Measurements from ENCODE around the gene S100A6. TPM values are rescaled to one million over a fixed set of nuclear protein-coding genes. Genes with fewer than 3 reads are reported as not detected.

The S100A6 gene
- total RNA-seq, 1 donor from 2014 or later = 336 TPM

GRCh38 chr1:153532769-153533599 is 2.8 kb downstream of the S100A6 start:
- H3K4me3 ChIP-seq = peak overlapping the region; percentile 93
- no peaks in the 10 kb centered on the region for H3K27me3 ChIP-seq (ENCODE audit: low read depth)
- H3K4me1 ChIP-seq = peaks cover 50% of the 10 kb centered on the region
- H3K27ac ChIP-seq (replicated peaks) = peak overlapping the region; percentile 98
- DNase-seq = peak; percentile 84
- no peaks in the 10 kb centered on the region for H3K9me3 ChIP-seq (replicated peaks)
- no peaks in the 10 kb centered on the region for H3K36me3 ChIP-seq
- intact Hi-C loops (cut with micrococcal nuclease) = loop anchor here (5.0 kb wide), 1 partner anchor 34 kb away; the partner anchor contains the start of gene S100A2
- TF ChIP-seq CTCF (IDR thresholded peaks at IDR 0.05; ENCODE audit: borderline replicate concordance) = peak; percentile 86

- intact Hi-C loops (cut with micrococcal nuclease) = loop anchor here (5.0 kb wide), 1 partner anchor 35 kb away; the partner anchor contains the start of gene S100A2
- Histone ChIP-seq H3K27ac (replicated peaks) (peak overlapping the region; percentile 98), H3K4me1 (peaks cover 50% of the 10 kb centered on the region)
Measured at GRCh38 chr1:153532181-153532580, 3.6 kb downstream of the S100A6 start.

GRCh38 chr1:153531638-153532037 is 4.2 kb downstream of the S100A6 start:
- Histone ChIP-seq H3K36me3 (no peaks in the 10 kb centered on the region), H3K27ac (replicated peaks) (no peak overlapping the region), H3K9me3 (replicated peaks) (no peaks in the 10 kb centered on the region), H3K27me3 (ENCODE audit: low read depth) (no peaks in the 10 kb centered on the region), H3K4me1 (peaks cover 51% of the 10 kb centered on the region), H3K4me3 (no peak overlapping the region)
- no peak for DNase-seq
- no peak for TF ChIP-seq CTCF (IDR thresholded peaks at IDR 0.05; ENCODE audit: borderline replicate concordance)
- intact Hi-C loops (cut with micrococcal nuclease) = loop anchor here (5.0 kb wide), 1 partner anchor 36 kb away; the partner anchor contains the start of gene S100A2

More at GRCh38 chr1:153532181-153532580, 3.6 kb downstream of the S100A6 start:
- Histone ChIP-seq H3K27me3 (ENCODE audit: low read depth) (no peaks in the 10 kb centered on the region), H3K4me3 (no peak overlapping the region), H3K9me3 (replicated peaks) (no peaks in the 10 kb centered on the region), H3K36me3 (no peaks in the 10 kb centered on the region)
- no peak for DNase-seq
- no peak for TF ChIP-seq CTCF (IDR thresholded peaks at IDR 0.05; ENCODE audit: borderline replicate concordance)

- intact Hi-C loops (cut with micrococcal nuclease) = no loop called here
- TF ChIP-seq CTCF (IDR thresholded peaks at IDR 0.05; ENCODE audit: borderline replicate concordance) = no peak
Measured at GRCh38 chr1:153527683-153528040, 8.1 kb downstream of the S100A6 start.

GRCh38 chr1:153527023-153527682 is 8.6 kb downstream of the S100A6 start:
- no peak for TF ChIP-seq CTCF (IDR thresholded peaks at IDR 0.05; ENCODE audit: borderline replicate concordance)
- Histone ChIP-seq H3K9me3 (replicated peaks) (no peaks in the 10 kb centered on the region), H3K4me3 (no peak overlapping the region), H3K4me1 (peaks cover 21% of the 10 kb centered on the region), H3K27me3 (ENCODE audit: low read depth) (no peaks in the 10 kb centered on the region), H3K36me3 (no peaks in the 10 kb centered on the region), H3K27ac (replicated peaks) (no peak overlapping the region)
- DNase-seq = no peak
- intact Hi-C loops (cut with micrococcal nuclease) = no loop called here

More at GRCh38 chr1:153527683-153528040, 8.1 kb downstream of the S100A6 start:
- Histone ChIP-seq H3K4me3 (no peak overlapping the region), H3K36me3 (no peaks in the 10 kb centered on the region), H3K27me3 (ENCODE audit: low read depth) (no peaks in the 10 kb centered on the region), H3K9me3 (replicated peaks) (no peaks in the 10 kb centered on the region), H3K27ac (replicated peaks) (no peak overlapping the region), H3K4me1 (peaks cover 26% of the 10 kb centered on the region)
- DNase-seq = no peak
